Naive thymus-derived CD4-positive, alpha-beta T cell (primary cell): ENCODE data around the gene GAA. TPM values are rescaled to one million over a fixed set of nuclear protein-coding genes. Genes with fewer than 3 reads are reported as not detected.
A peak's percentile ranks its signal among the peaks of the same experiment; 100 is the strongest.

Source experiments
- ATAC-seq: fragments of 150-1000 bp; cut with Tn5 transposase; 2 replicates; pipeline ENCODE4 v1.10.0; 2021; ENCODE audit warnings: mild to moderate bottlenecking, moderate library complexity
- CTCF ChIA-PET: fragments of 350-600 bp; sonication (Branson Sonifier 250); formaldehyde crosslinking; loops from one replicate; lab custom pipeline; 2021; ENCODE audit warnings: antibody characterized with exemption; lab: Charles Lee
- POLR2A ChIA-PET: fragments of 350-600 bp; sonication (Branson Sonifier 250); formaldehyde crosslinking; loops from one replicate; lab custom pipeline; 2021; ENCODE audit warnings: antibody characterized with exemption, inconsistent platforms; lab: Charles Lee
- DNase-seq, 9 donors: peaks; one replicate each; pipeline versions ENCODE4 v3.0.0 to v3.0.0-alpha.2; 2020 to 2022; ENCODE audit warnings: mixed read lengths in 1 of 9
- H3K27ac ChIP-seq: one replicate; pipeline ENCODE4 v1.7.0; 2013; ENCODE audit warnings: mild to moderate bottlenecking, low read depth, low read length, moderate library complexity
- H3K27me3 ChIP-seq, 2 donors: one replicate each; pipeline ENCODE4 v1.7.0; 2013; ENCODE audit warnings: low read length in 2 of 2, mild to moderate bottlenecking in 2 of 2, moderate library complexity in 2 of 2; ENCODE audit not compliant: control insufficient read depth in 2 of 2, insufficient read depth in 2 of 2
- H3K36me3 ChIP-seq, 3 experiments: 1 replicate in 2 of 3; 2 replicates in 1 of 3; pipeline ENCODE4 v1.7.0; 2013; ENCODE audit warnings: low read length in 3 of 3, mild to moderate bottlenecking in 3 of 3, moderate library complexity in 1 of 3; ENCODE audit not compliant: insufficient read depth in 3 of 3, control insufficient read depth in 2 of 3
- H3K4me1 ChIP-seq, 2 donors: one replicate each; pipeline ENCODE4 v1.7.0; 2013; ENCODE audit warnings: low read length in 2 of 2, mild to moderate bottlenecking in 2 of 2, moderate library complexity in 1 of 2; ENCODE audit not compliant: control insufficient read depth in 2 of 2, insufficient read depth in 2 of 2
- H3K4me3 ChIP-seq: 2 replicates; pipeline ENCODE4 v1.7.0; 2013; ENCODE audit warnings: mild to moderate bottlenecking, low read length
- H3K9me3 ChIP-seq, 3 experiments: 1 replicate in 2 of 3; 2 replicates in 1 of 3; pipeline ENCODE4 v1.7.0; 2013; ENCODE audit warnings: low read length in 3 of 3; ENCODE audit not compliant: control insufficient read depth in 2 of 3
- H3K27ac Mint-ChIP-seq, 9 donors: one replicate each; pipeline ENCODE4 v1.8.0; 2020 to 2022; ENCODE audit warnings: mixed read lengths in 9 of 9, mild to moderate bottlenecking in 8 of 9, moderate library complexity in 5 of 9, inconsistent platforms in 2 of 9
- H3K27me3 Mint-ChIP-seq, 5 donors: one replicate each; pipeline ENCODE4 v1.8.0; 2021 to 2022; ENCODE audit warnings: mixed read lengths in 5 of 5, mild to moderate bottlenecking in 1 of 5
- H3K36me3 Mint-ChIP-seq, 5 donors: one replicate each; pipeline ENCODE4 v1.8.0; 2020 to 2022; ENCODE audit warnings: mixed read lengths in 5 of 5, mild to moderate bottlenecking in 3 of 5, inconsistent platforms in 1 of 5
- H3K4me1 Mint-ChIP-seq, 7 donors: one replicate each; pipeline ENCODE4 v1.8.0; 2020 to 2022; ENCODE audit warnings: mixed read lengths in 7 of 7, mild to moderate bottlenecking in 3 of 7, inconsistent platforms in 1 of 7
- H3K4me3 Mint-ChIP-seq, 10 donors: one replicate each; pipeline ENCODE4 v1.8.0; 2020 to 2022; ENCODE audit warnings: mild to moderate bottlenecking in 10 of 10, mixed read lengths in 10 of 10, moderate library complexity in 6 of 10, inconsistent platforms in 2 of 10
- H3K9me3 Mint-ChIP-seq, 11 donors: one replicate each; pipeline ENCODE4 v1.8.0; 2020 to 2022; ENCODE audit warnings: mixed read lengths in 11 of 11, mild to moderate bottlenecking in 4 of 11, inconsistent platforms in 1 of 11, moderate library complexity in 1 of 11
- intact Hi-C, 2 donors: fragments of 100-400 bp; cut with micrococcal nuclease; formaldehyde crosslinking; loops; one replicate each; pipeline ENCODE4 v1.15.1; 2023
- polyA plus RNA-seq, 2 donors: library from polyadenylated mRNA; unstranded; fragments of 300-500 nt; fragmentation: Illumina TruSeq; gene quantifications; one replicate each; pipeline ENCODE4 v1.2.3, GENCODE V29; 2021
- total RNA-seq, 6 experiments: library from RNA in 5 of 6; stranded (reverse) in 5 of 6; gene quantifications; 1 replicate in 5 of 6; 2 replicates in 1 of 6; pipeline ENCODE4 v1.2.3 and lab custom pipeline; 2021 to 2026

The GAA gene
- total and polyA plus RNA-seq, 7 experiments from 2014 or later: 12.0 to 67.8 (median 36.4) TPM

GRCh38 chr17:80070375-80071115 is 30.8 kb upstream of the GAA start:
- peaks cover 0 to 13% (median 10%) of the 10 kb centered on the region in 7 donors for H3K4me1 Mint-ChIP-seq
- peaks cover 0 to 10% of the 10 kb centered on the region in 2 donors for H3K4me1 ChIP-seq
- no peaks in the 10 kb centered on the region for H3K9me3 ChIP-seq
- CTCF ChIA-PET: no interaction called here
- no peak overlapping the region for H3K27ac Mint-ChIP-seq
- POLR2A ChIA-PET: no interaction called here
- no peaks in the 10 kb centered on the region for H3K36me3 Mint-ChIP-seq
- H3K36me3 ChIP-seq: no peaks in the 10 kb centered on the region
- DNase-seq: no peak
- H3K27me3 Mint-ChIP-seq: peaks cover 0 to 6% (median 0%) of the 10 kb centered on the region in 5 donors
- H3K9me3 Mint-ChIP-seq: no peaks in the 10 kb centered on the region
- no peak overlapping the region for H3K27ac ChIP-seq
- intact Hi-C loops: no loop called here
- no peak for ATAC-seq
- no peak overlapping the region for H3K4me3 Mint-ChIP-seq
- H3K27me3 ChIP-seq: no peaks in the 10 kb centered on the region
- H3K4me3 ChIP-seq: no peak overlapping the region

GRCh38 chr17:80071116-80071841 is 30.1 kb upstream of the GAA start:
- H3K4me1 ChIP-seq: peaks cover 0 to 10% of the 10 kb centered on the region in 2 donors
- no peak for DNase-seq
- Mint-ChIP-seq H3K36me3 (no peaks in the 10 kb centered on the region), H3K4me1 (peaks cover 0 to 13% (median 10%) of the 10 kb centered on the region in 7 donors), H3K4me3 (peak overlapping the region in 1 of 10 donors; percentile 23), H3K27me3 (peaks cover 0 to 6% (median 0%) of the 10 kb centered on the region in 5 donors), H3K9me3 (no peaks in the 10 kb centered on the region), H3K27ac (no peak overlapping the region)
- no peaks in the 10 kb centered on the region for H3K36me3 ChIP-seq
- ChIA-PET CTCF (no interaction called here), POLR2A (no interaction called here)
- H3K4me3 ChIP-seq: no peak overlapping the region
- no peaks in the 10 kb centered on the region for H3K27me3 ChIP-seq
- intact Hi-C loops: no loop called here
- H3K9me3 ChIP-seq: no peaks in the 10 kb centered on the region
- ATAC-seq: no peak
- H3K27ac ChIP-seq: no peak overlapping the region

GRCh38 chr17:80072410-80072809 is 29.0 kb upstream of the GAA start:
- ATAC-seq (no peak), DNase-seq (no peak)
- Mint-ChIP-seq H3K27me3 (peaks cover 0 to 6% (median 0%) of the 10 kb centered on the region in 5 donors), H3K4me3 (no peak overlapping the region), H3K9me3 (no peaks in the 10 kb centered on the region), H3K27ac (no peak overlapping the region), H3K36me3 (no peaks in the 10 kb centered on the region), H3K4me1 (peaks cover 0 to 13% (median 10%) of the 10 kb centered on the region in 7 donors)
- intact Hi-C loops: no loop called here
- Histone ChIP-seq H3K4me3 (no peak overlapping the region), H3K4me1 (peaks cover 0 to 10% of the 10 kb centered on the region in 2 donors), H3K9me3 (no peaks in the 10 kb centered on the region), H3K27me3 (no peaks in the 10 kb centered on the region), H3K36me3 (no peaks in the 10 kb centered on the region), H3K27ac (no peak overlapping the region)
- POLR2A ChIA-PET: no interaction called here
- CTCF ChIA-PET: no interaction called here

- no peaks in the 10 kb centered on the region for H3K36me3 Mint-ChIP-seq
- no peak overlapping the region for H3K4me3 ChIP-seq
- ChIA-PET POLR2A (interaction anchor here (0.7 kb wide), 1 partner anchor 1321 kb away, joined by 4 read pairs; no protein-coding TSS in a partner anchor), CTCF (no interaction called here)
- H3K9me3 Mint-ChIP-seq: no peaks in the 10 kb centered on the region
- no peaks in the 10 kb centered on the region for H3K27me3 ChIP-seq
- H3K4me1 Mint-ChIP-seq: peaks cover 0 to 4% (median 2%) of the 10 kb centered on the region in 7 donors
- no peaks in the 10 kb centered on the region for H3K36me3 ChIP-seq
- no peaks in the 10 kb centered on the region for H3K9me3 ChIP-seq
- no peak overlapping the region for H3K27ac ChIP-seq
- no peak for ATAC-seq
- H3K4me1 ChIP-seq: peaks cover 0 to 5% of the 10 kb centered on the region in 2 donors
- peaks cover 0 to 8% (median 0%) of the 10 kb centered on the region in 5 donors for H3K27me3 Mint-ChIP-seq
- H3K4me3 Mint-ChIP-seq: no peak overlapping the region
- intact Hi-C loops: no loop called here
- peak overlapping the region in 1 of 9 donors; percentile 31 for H3K27ac Mint-ChIP-seq
- no peak for DNase-seq
These were observed 21.3 kb upstream of the GAA start for GRCh38 chr17:80080081-80080480.

GRCh38 chr17:80081596-80081995 is 19.8 kb upstream of the GAA start:
- Histone ChIP-seq H3K9me3 (no peaks in the 10 kb centered on the region), H3K4me3 (no peak overlapping the region), H3K36me3 (no peaks in the 10 kb centered on the region), H3K4me1 (peaks cover 0 to 5% of the 10 kb centered on the region in 2 donors), H3K27ac (no peak overlapping the region), H3K27me3 (no peaks in the 10 kb centered on the region)
- POLR2A ChIA-PET: no interaction called here
- peaks cover 0 to 4% (median 2%) of the 10 kb centered on the region in 7 donors for H3K4me1 Mint-ChIP-seq
- DNase-seq: no peak
- no peaks in the 10 kb centered on the region for H3K9me3 Mint-ChIP-seq
- H3K36me3 Mint-ChIP-seq: no peaks in the 10 kb centered on the region
- no peak for ATAC-seq
- H3K4me3 Mint-ChIP-seq: no peak overlapping the region
- intact Hi-C loops: no loop called here
- peak overlapping the region in 1 of 9 donors; percentile 55 for H3K27ac Mint-ChIP-seq
- H3K27me3 Mint-ChIP-seq: peaks cover 0 to 4% (median 0%) of the 10 kb centered on the region in 5 donors
- CTCF ChIA-PET: interaction anchor here (1.7 kb wide), 2 partner anchors 20 to 78 kb away, joined by 4 to 5 read pairs; partner anchors contain the start of gene GAA

- Mint-ChIP-seq H3K27me3 (peaks cover 0 to 4% (median 0%) of the 10 kb centered on the region in 5 donors), H3K27ac (no peak overlapping the region), H3K4me3 (no peak overlapping the region), H3K4me1 (peaks cover 0 to 4% (median 2%) of the 10 kb centered on the region in 7 donors), H3K36me3 (no peaks in the 10 kb centered on the region), H3K9me3 (no peaks in the 10 kb centered on the region)
- Histone ChIP-seq H3K9me3 (no peaks in the 10 kb centered on the region), H3K36me3 (no peaks in the 10 kb centered on the region), H3K4me3 (no peak overlapping the region), H3K27ac (no peak overlapping the region), H3K27me3 (no peaks in the 10 kb centered on the region), H3K4me1 (peaks cover 0 to 5% of the 10 kb centered on the region in 2 donors)
- DNase-seq (peak; percentile 30 to 69 (median 56)), ATAC-seq (peak; percentile 71)
- ChIA-PET POLR2A (no interaction called here), CTCF (interaction anchor here (0.6 to 1.7 kb wide), 5 partner anchors 10 to 236 kb away, joined by 3 to 5 read pairs (median 4); partner anchors contain the start of gene GAA)
- intact Hi-C loops: loop anchor here (1.0 to 2.0 kb wide), 2 partner anchors 74 to 171 kb away; no protein-coding TSS in a partner anchor
These were observed 18.8 kb upstream of the GAA start for GRCh38 chr17:80082403-80083135.
